Activated CD8-positive, alpha-beta memory T cell treated with anti-CD3 and anti-CD28 coated beads, Interleukin-2, amount 50 U/mL, for 48 hours (primary cell): Measurements from ENCODE around the gene ABHD12.

Experiments used
- DNase-seq: peaks from one replicate; pipeline ENCODE4 v3.0.0-alpha.2; 2020

The ABHD12 gene

GRCh38 chr20:25380945-25381614 lies 9.6 kb downstream of the ABHD12 start:
- DNase-seq, result no peak

- no peak for DNase-seq
Measured at GRCh38 chr20:25378884-25379733, 11.5 kb downstream of the ABHD12 start.

- no peak for DNase-seq
Measured at GRCh38 chr20:25378189-25378883, 12.3 kb downstream of the ABHD12 start.

- no peak for DNase-seq
Measured at GRCh38 chr20:25376886-25377285, 13.7 kb downstream of the ABHD12 start.

- DNase-seq, result no peak
Measured at GRCh38 chr20:25376236-25376635, 14.4 kb downstream of the ABHD12 start.

- DNase-seq, result no peak
Measured at GRCh38 chr20:25374842-25375241, 15.8 kb downstream of the ABHD12 start.

GRCh38 chr20:25372584-25373336 lies 17.9 kb downstream of the ABHD12 start:
- DNase-seq, result no peak

- no peak for DNase-seq
Measured at GRCh38 chr20:25369971-25370370, 20.7 kb downstream of the ABHD12 start.

GRCh38 chr20:25369529-25369928 lies 21.1 kb downstream of the ABHD12 start:
- DNase-seq, result no peak

GRCh38 chr20:25368976-25369375 lies 21.7 kb downstream of the ABHD12 start:
- no peak for DNase-seq

GRCh38 chr20:25368526-25368925 lies 22.1 kb downstream of the ABHD12 start:
- no peak for DNase-seq

GRCh38 chr20:25364879-25365699 lies 25.5 kb downstream of the ABHD12 start:
- DNase-seq, result no peak

GRCh38 chr20:25364180-25364788 lies 26.4 kb downstream of the ABHD12 start:
- DNase-seq, result no peak

- DNase-seq, result no peak
Measured at GRCh38 chr20:25361287-25361683, 29.4 kb downstream of the ABHD12 start.

- DNase-seq, result no peak
Measured at GRCh38 chr20:25360631-25361286, 29.9 kb downstream of the ABHD12 start.

- no peak for DNase-seq
Measured at GRCh38 chr20:25356271-25356933, 34.2 kb downstream of the ABHD12 start.

- no peak for DNase-seq
Measured at GRCh38 chr20:25355866-25356265, 34.8 kb downstream of the ABHD12 start.

GRCh38 chr20:25355011-25355595 lies 35.5 kb downstream of the ABHD12 start:
- no peak for DNase-seq

- no peak for DNase-seq
Measured at GRCh38 chr20:25353747-25354705, 36.6 kb downstream of the ABHD12 start.
